DMS114 treated with DMSO at 0.1 percent for 48 hours (cell line): ENCODE data around the gene CPHXL.

ENCODE experiments used
- DNase-seq: peaks from one replicate; lab custom pipeline; 2025; ENCODE audit not compliant: unreplicated experiment; lab: John Stamatoyannopoulos, UW

The CPHXL gene

GRCh38 chr16:75702242-75702641, 24.0 kb downstream of the CPHXL start:
- no peak for DNase-seq

- DNase-seq, result no peak
Measured at GRCh38 chr16:75701361-75701760, 24.9 kb downstream of the CPHXL start, which contains the start of gene DUXB. DUXB (minus strand) TSS chr16:75701461; CDS start chr16:75701418, 43 bp downstream.

DNA sequence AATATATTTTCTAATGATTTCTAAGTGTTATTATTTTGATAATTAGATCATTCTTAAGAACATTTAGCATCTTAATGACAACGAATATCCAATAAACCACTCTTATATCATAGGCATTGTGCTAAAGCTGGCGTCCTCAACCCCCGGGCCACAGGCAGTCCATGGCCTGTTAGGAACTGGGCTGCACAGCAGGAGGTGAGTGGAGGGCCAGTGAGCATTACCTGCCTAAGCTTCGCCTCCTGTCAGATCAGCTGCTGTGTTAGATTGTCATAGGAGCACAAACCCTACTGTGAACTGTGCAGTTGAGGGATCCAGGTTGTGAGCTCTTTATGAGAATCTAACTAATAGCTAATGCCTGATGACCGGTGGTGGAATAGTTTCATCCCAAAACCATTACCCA, 28.7 kb downstream of the CPHXL start:
- DNase-seq, result no peak

DNA sequence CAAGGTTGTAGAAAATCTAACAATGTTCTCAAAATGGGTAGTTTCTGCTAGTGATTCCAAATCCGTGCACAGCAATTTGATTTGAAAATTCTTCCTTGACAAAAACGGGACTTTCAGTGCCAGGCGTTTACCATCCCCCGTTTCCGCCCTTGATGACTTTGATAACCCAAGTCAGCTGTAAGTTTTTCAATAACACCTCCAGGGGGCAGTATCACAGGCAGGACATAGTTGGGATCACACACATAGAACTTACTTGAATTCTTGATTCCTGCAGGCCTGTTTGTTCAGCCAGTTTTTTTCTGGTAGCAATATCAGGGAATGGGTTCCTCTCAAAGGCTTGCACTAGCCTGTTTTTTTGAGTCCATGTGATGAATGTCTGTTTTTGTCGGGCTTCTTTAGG, 30.6 kb downstream of the CPHXL start:
- DNase-seq, result no peak

GRCh38 chr16:75687361-75687760, 38.9 kb downstream of the CPHXL start:
- DNase-seq, result no peak

- DNase-seq, result no peak
Measured at GRCh38 chr16:75682308-75682707, 44.0 kb downstream of the CPHXL start.

DNA sequence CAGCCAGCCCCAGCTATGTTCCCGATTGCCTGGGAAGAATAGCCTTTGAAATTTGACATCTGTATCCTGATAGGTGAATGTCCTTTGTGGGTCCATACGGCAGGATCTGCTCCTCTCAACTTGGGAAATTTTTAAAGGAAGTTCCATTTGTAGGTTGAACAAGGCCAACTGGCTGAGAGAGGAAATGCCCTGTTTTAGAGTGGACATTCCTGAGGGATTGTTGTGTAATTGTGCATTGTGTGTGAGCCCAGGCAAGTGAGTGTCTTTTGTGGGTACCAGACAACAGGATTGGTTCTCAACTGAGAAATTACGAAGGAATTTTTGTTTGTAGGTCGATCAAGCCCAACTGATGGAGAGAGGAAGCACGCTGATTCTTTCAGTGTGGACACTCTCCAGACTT, 46.9 kb downstream of the CPHXL start:
- no peak for DNase-seq

- DNase-seq, result no peak
Measured at GRCh38 chr16:75676909-75677308, 49.4 kb downstream of the CPHXL start, which contains the start of gene CPHXL2. CPHXL2 (minus strand) TSS chr16:75677009; CDS start chr16:75676999, 10 bp downstream.

DNA sequence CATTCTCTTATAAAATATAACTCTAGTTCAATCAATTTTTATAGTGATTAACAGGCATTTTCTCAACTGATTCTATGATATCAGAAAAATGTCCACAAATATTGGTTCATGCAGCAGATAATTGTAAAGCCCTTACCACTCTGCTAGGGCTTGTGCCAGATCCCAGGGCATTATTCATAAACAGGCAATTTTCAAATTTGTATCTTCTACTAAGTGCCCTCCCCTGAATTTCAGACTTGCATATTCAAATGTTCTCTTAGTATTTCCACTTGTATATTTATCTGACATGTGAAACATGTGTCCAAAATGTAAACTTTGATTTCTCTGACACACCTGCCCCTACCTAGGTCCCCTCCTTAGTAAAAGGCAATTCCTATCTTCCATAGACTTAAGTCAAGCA, 58.8 kb downstream of the CPHXL start:
- DNase-seq, result no peak
